Neural progenitor cell (in vitro differentiated cells): Measurements from ENCODE around the gene NR1H2. TPM values are rescaled to one million over a fixed set of nuclear protein-coding genes. Genes with fewer than 3 reads are reported as not detected.

Source experiments
- DNase-seq: peaks from one replicate; pipeline ENCODE4 v3.0.0-alpha.2; 2016; ENCODE audit warnings: low spot score
- H2AFZ ChIP-seq: fragments of 200-600 bp; sonication (generic); replicated peaks from 2 replicates; pipeline ENCODE4 v1.6.1; 2016; ENCODE audit warnings: antibody characterized with exemption
- H3F3A ChIP-seq: fragments of 200-600 bp; sonication (generic); 2 replicates; pipeline ENCODE4 v1.6.1; 2016; ENCODE audit warnings: antibody characterized with exemption, low read depth
- H3K27ac ChIP-seq: fragments of 200-600 bp; sonication (generic); 2 replicates; pipeline ENCODE4 v1.5.1; 2016; ENCODE audit warnings: mild to moderate bottlenecking
- H3K27me3 ChIP-seq: fragments of 200-600 bp; sonication (generic); 2 replicates; pipeline ENCODE4 v1.6.1; 2016; ENCODE audit warnings: mild to moderate bottlenecking, moderate library complexity
- H3K36me3 ChIP-seq: fragments of 200-600 bp; sonication (generic); 2 replicates; pipeline ENCODE4 v1.5.1; 2016
- H3K4me1 ChIP-seq: fragments of 200-600 bp; sonication (generic); 2 replicates; pipeline ENCODE4 v1.6.1; 2016; ENCODE audit warnings: mixed run types
- H3K4me2 ChIP-seq: fragments of 200-600 bp; sonication (generic); 2 replicates; pipeline ENCODE4 v1.6.1; 2016
- H3K4me3 ChIP-seq: fragments of 200-600 bp; sonication (generic); 2 replicates; pipeline ENCODE4 v1.5.1; 2016
- H3K79me2 ChIP-seq: fragments of 200-600 bp; sonication (generic); 2 replicates; pipeline ENCODE4 v1.6.1; 2016; ENCODE audit warnings: low read depth
- H3K9ac ChIP-seq: fragments of 200-600 bp; sonication (generic); 2 replicates; pipeline ENCODE4 v1.6.1; 2016
- H3K9me3 ChIP-seq: fragments of 200-600 bp; sonication (generic); 2 replicates; pipeline ENCODE4 v1.5.1; 2016; ENCODE audit warnings: low read depth
- H4K20me1 ChIP-seq: fragments of 200-600 bp; sonication (generic); 2 replicates; pipeline ENCODE4 v1.6.1; 2016; ENCODE audit warnings: low read depth
- H3K27ac Mint-ChIP-seq: 3 replicates; pipeline ENCODE4 v1.8.0; 2021; ENCODE audit warnings: mixed read lengths
- H3K27me3 Mint-ChIP-seq: 2 replicates; pipeline ENCODE4 v1.8.0; 2022; ENCODE audit warnings: low read depth, mild to moderate bottlenecking, inconsistent platforms, moderate library complexity, mixed read lengths; ENCODE audit not compliant: insufficient read depth
- H3K36me3 Mint-ChIP-seq: 3 replicates; pipeline ENCODE4 v1.8.0; 2021; ENCODE audit warnings: mixed read lengths
- H3K4me1 Mint-ChIP-seq: 3 replicates; pipeline ENCODE4 v1.8.0; 2021; ENCODE audit warnings: mixed read lengths
- H3K4me3 Mint-ChIP-seq: 3 replicates; pipeline ENCODE4 v1.8.0; 2021; ENCODE audit warnings: mild to moderate bottlenecking, moderate library complexity, mixed read lengths
- H3K9me3 Mint-ChIP-seq: 3 replicates; pipeline ENCODE4 v1.8.0; 2020; ENCODE audit warnings: mixed read lengths
- CTCF ChIP-seq: fragments of 200-600 bp; sonication (generic); IDR thresholded peaks from 2 replicates; pipeline ENCODE4 v1.5.1; 2017; ENCODE audit warnings: antibody characterized with exemption, mild to moderate bottlenecking
- EZH2 ChIP-seq: fragments of 200-600 bp; sonication (generic); IDR thresholded peaks from 2 replicates; pipeline ENCODE4 v1.6.1; 2017; ENCODE audit warnings: antibody characterized with exemption, mild to moderate bottlenecking, moderate library complexity
- EZH2phosphoT487 ChIP-seq: fragments of 200-600 bp; sonication (generic); IDR thresholded peaks from 2 replicates; pipeline ENCODE4 v1.6.1; 2017; ENCODE audit warnings: antibody characterized with exemption
- total RNA-seq: library from RNA; depleted of rRNA; stranded (reverse); fragments of >200 nt; gene quantifications from 2 replicates; pipeline ENCODE4 v1.2.3, GENCODE V29; 2015; ENCODE audit warnings: low replicate concordance

Gene NR1H2
- total RNA-seq, 1 donor from 2014 or later, result 25.4 TPM

- TF ChIP-seq EZH2 (no peak), CTCF (no peak), EZH2phosphoT487 (no peak)
- no peaks in the 10 kb centered on the region for H3K9me3 Mint-ChIP-seq
- H4K20me1 ChIP-seq, result peaks cover 21% of the 10 kb centered on the region
- no peaks in the 10 kb centered on the region for H3K4me1 ChIP-seq
- no peak overlapping the region for H3K4me3 ChIP-seq
- peaks cover 14% of the 10 kb centered on the region for H3F3A ChIP-seq
- H3K27ac ChIP-seq, result no peak overlapping the region
- H3K9ac ChIP-seq, result no peak overlapping the region
- no peak overlapping the region for H2AFZ ChIP-seq
- peaks cover 25% of the 10 kb centered on the region for H3K36me3 Mint-ChIP-seq
- H3K4me2 ChIP-seq, result no peak overlapping the region
- H3K27me3 Mint-ChIP-seq, result peaks cover 19% of the 10 kb centered on the region
- no peaks in the 10 kb centered on the region for H3K27me3 ChIP-seq
- H3K9me3 ChIP-seq, result no peaks in the 10 kb centered on the region
- H3K79me2 ChIP-seq, result peaks cover 26% of the 10 kb centered on the region
- DNase-seq, result no peak
- H3K4me3 Mint-ChIP-seq, result no peak overlapping the region
- peaks cover 20% of the 10 kb centered on the region for H3K4me1 Mint-ChIP-seq
- H3K27ac Mint-ChIP-seq, result no peak overlapping the region
- no peaks in the 10 kb centered on the region for H3K36me3 ChIP-seq
Observed at GRCh38 chr19:50381881-50382729, 5.8 kb downstream of the NR1H2 start.

GRCh38 chr19:50383001-50383851 is 7.0 kb downstream of the NR1H2 start:
- H3K27me3 ChIP-seq, result no peaks in the 10 kb centered on the region
- H3K4me2 ChIP-seq, result peak overlapping the region; percentile 72
- no peak overlapping the region for H2AFZ ChIP-seq
- no peak overlapping the region for H3K27ac ChIP-seq
- H4K20me1 ChIP-seq, result peaks cover 21% of the 10 kb centered on the region
- H3K4me1 ChIP-seq, result no peaks in the 10 kb centered on the region
- peaks cover 38% of the 10 kb centered on the region for H3K79me2 ChIP-seq
- peaks cover 14% of the 10 kb centered on the region for H3F3A ChIP-seq
- H3K9me3 ChIP-seq, result no peaks in the 10 kb centered on the region
- peaks cover 21% of the 10 kb centered on the region for H3K27me3 Mint-ChIP-seq
- H3K36me3 Mint-ChIP-seq, result peaks cover 31% of the 10 kb centered on the region
- no peak for DNase-seq
- no peak overlapping the region for H3K27ac Mint-ChIP-seq
- no peak overlapping the region for H3K9ac ChIP-seq
- no peak for TF ChIP-seq EZH2
- no peak for TF ChIP-seq CTCF
- TF ChIP-seq EZH2phosphoT487, result no peak
- H3K4me3 ChIP-seq, result peak overlapping the region; percentile 59
- H3K9me3 Mint-ChIP-seq, result no peaks in the 10 kb centered on the region
- H3K4me1 Mint-ChIP-seq, result peaks cover 20% of the 10 kb centered on the region
- no peaks in the 10 kb centered on the region for H3K36me3 ChIP-seq
- peak overlapping the region; percentile 91 for H3K4me3 Mint-ChIP-seq

GRCh38 chr19:50383852-50384684 is 7.8 kb downstream of the NR1H2 start, which contains the start of gene POLD1:
POLD1 (plus strand) TSS chr19:50384347; CDS start chr19:50398852, 14,505 bp downstream.
- no peak for TF ChIP-seq CTCF
- TF ChIP-seq EZH2, result no peak
- TF ChIP-seq EZH2phosphoT487, result no peak
- H3K27ac ChIP-seq, result no peak within 1 kb of the TSS
- H3K36me3 ChIP-seq, result peaks cover 3% of the 10 kb centered on the region
- peaks cover 14% of the 10 kb centered on the region for H3F3A ChIP-seq
- H3K79me2 ChIP-seq, result peaks cover 46% of the 10 kb centered on the region
- peaks cover 20% of the 10 kb centered on the region for H3K4me1 Mint-ChIP-seq
- no peaks in the 10 kb centered on the region for H3K9me3 Mint-ChIP-seq
- H3K4me3 ChIP-seq, result peak within 1 kb of the TSS; percentile 59
- peak within 1 kb of the TSS; percentile 91 for H3K4me3 Mint-ChIP-seq
- peaks cover 32% of the 10 kb centered on the region for H3K36me3 Mint-ChIP-seq
- peak; percentile 100 for DNase-seq
- H2AFZ ChIP-seq, result peak within 1 kb of the TSS; percentile 32
- H4K20me1 ChIP-seq, result peaks cover 21% of the 10 kb centered on the region
- H3K27me3 Mint-ChIP-seq, result peaks cover 21% of the 10 kb centered on the region
- H3K9ac ChIP-seq, result peak within 1 kb of the TSS; percentile 62
- H3K4me2 ChIP-seq, result peak within 1 kb of the TSS; percentile 88
- H3K4me1 ChIP-seq, result no peaks in the 10 kb centered on the region
- peak within 1 kb of the TSS; percentile 93 for H3K27ac Mint-ChIP-seq
- H3K9me3 ChIP-seq, result no peaks in the 10 kb centered on the region
- no peaks in the 10 kb centered on the region for H3K27me3 ChIP-seq
